KG1 (cell line): ENCODE data around the gene BARX1.

Experiments
- DNase-seq: peaks from one replicate; lab custom pipeline; 2025; lab: John Stamatoyannopoulos, UW

Gene BARX1

DNA sequence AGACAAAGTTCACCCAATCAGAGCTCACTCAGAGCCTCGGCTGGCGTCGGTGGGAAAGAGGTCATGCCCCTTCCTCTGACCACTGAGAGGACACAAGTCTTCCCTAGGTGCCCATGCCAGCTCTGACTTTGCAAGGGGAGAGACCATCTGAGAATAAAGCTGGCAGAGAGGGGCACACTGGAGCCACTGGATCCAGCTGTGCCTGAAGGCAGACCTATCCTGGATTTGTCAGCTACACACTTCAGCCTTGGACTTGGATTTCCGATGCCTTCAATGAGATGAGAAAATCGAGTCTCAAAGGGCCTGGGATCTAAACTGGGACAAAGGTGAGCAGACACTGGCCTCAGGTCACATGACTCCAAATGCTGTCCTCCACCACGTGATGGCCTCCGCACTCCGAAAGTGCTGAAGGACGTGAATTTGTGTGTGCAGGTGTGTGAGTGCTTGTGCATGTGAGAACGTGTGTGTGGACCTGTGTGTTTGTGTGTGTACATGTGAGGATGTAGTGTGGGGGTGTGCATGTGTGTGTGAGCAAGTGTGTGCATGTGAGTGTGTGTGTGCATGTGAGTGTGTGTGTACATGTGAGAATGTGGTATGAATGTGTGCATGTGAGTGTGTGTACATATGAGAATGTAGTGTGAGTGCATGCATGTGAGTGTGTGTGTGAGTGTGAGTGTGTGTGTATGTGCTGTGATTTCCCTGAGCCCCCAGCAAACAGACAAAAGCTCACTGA is 37.9 kb downstream of the BARX1 start:
- no peak for DNase-seq

DNA sequence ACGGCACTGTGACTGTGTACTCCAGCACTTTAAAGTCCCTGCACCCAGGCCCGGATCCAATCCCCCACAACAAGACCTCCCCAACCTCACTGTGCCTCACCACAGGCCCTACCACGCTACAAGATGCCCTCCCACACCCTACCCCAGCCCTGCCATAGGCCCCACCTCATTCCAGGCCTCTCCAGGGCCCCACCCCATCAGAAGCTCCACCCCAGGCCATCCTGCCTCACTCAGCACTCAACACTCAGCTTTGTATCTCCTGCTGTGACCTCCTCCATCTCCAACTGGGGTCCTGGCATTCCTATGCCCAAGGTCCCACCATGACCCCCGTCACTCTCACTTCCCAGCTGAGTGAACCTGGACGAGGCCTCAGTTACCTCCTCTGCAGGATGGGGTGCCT is 38.8 kb downstream of the BARX1 start:
- no peak for DNase-seq

- DNase-seq, result no peak
Measured at GRCh38 chr9:93911801-93912554, 43.2 kb downstream of the BARX1 start.

DNA sequence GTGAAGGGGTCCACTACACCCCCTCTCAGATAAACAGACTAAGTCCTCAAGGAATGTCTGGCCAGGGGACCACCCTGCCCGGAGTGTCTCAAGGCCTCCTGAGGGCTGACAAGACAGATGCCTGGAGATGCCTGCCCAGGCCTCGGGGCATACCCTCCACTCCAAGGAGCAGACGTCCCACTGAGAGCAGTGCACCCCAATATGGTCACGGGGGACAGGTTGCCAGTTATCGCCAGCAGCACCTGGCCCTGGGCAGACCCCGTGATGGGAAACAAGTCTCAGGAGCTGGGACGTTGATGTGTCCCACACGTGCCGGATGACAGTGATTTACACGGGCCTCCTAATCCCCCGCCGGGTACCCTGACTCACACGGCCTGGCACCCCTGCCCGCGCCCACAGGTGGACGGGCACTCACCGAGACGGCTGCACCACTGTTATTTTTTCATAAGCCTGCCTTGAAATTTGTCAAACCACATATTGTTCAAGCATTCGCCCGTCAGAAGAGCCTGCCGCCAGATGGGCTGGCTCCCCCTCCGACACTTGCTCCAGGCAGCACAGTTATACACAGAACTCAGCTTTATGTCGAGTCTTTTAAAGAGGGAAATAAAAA is 43.9 kb downstream of the BARX1 start:
- no peak for DNase-seq

DNA sequence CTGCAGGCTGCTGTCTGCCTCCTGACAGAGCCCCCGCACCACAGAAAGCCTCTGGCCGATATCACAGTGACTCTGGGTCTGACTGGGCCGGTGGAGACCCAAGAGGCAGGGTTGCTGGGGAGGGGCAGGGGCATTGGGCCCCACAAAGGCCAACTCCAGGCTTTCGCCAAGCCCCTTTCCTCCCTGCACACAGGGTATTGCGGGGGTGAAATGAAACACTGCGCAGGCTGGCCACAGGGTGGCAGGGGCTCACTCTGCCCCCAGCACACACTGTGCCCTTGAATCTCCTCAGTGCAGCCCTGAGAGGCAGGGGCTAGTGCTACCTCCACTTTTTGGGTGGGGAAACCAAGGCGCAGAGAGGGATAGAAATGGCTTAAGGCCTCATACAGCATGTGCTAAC is 44.6 kb downstream of the BARX1 start:
- no peak for DNase-seq

DNA sequence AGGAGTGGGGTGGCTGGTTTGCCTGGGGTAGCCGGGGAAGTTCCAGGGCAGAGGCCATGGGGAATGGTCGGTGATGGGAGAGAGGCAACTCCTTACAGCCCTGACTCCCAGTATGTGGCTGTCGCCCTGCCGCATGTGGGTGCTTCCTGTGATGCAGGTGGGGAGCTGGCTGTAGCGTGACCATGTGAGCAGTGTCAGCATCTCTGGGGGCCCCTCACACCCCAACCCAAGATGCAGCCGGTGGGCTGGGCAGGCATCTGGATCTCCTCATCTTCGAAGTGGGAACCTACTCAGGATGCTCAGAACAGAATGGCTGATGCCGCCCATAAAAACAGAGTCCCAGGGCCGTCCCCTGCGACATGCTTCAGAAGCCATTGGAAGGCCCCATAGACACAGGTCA is 45.0 kb downstream of the BARX1 start:
- no peak for DNase-seq

GRCh38 chr9:93909242-93909616 is 45.9 kb downstream of the BARX1 start:
- no peak for DNase-seq

- DNase-seq, result no peak
Measured at GRCh38 chr9:93908591-93909241, 46.4 kb downstream of the BARX1 start.

GRCh38 chr9:93907551-93908199 is 47.5 kb downstream of the BARX1 start:
- DNase-seq, result no peak

DNA sequence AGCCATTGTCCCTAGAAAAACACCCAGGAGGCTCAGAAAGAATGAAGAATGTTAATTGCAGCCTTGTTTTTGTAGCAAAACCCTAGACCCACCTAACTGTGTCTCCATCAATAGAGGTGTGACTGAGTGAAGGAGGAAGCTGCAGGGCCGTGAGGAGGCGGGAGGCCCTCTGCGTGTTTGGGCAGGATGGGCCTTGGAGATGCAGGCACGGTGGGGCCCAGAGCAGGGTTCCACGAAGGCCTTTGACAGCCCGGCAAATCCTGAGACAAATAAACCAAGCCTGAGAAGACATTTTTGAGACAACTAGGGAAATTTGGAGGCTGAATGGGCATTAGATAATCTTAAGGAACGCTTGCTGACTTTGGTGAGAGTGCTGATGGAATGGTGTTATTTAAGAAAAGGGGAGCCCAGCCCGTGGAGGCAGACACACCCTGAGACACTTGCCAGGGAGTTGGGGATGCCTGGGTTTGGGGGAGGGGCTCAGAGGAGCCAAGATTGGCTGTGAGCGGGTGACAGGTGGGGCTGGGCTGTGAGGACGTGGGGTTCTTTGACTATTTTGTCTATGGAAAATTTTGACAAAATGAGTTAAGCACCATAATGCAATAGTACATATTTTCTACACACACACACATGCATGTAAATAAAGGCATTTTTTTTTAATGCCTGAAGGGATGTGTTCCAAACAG is 48.8 kb downstream of the BARX1 start:
- DNase-seq, result no peak

DNA sequence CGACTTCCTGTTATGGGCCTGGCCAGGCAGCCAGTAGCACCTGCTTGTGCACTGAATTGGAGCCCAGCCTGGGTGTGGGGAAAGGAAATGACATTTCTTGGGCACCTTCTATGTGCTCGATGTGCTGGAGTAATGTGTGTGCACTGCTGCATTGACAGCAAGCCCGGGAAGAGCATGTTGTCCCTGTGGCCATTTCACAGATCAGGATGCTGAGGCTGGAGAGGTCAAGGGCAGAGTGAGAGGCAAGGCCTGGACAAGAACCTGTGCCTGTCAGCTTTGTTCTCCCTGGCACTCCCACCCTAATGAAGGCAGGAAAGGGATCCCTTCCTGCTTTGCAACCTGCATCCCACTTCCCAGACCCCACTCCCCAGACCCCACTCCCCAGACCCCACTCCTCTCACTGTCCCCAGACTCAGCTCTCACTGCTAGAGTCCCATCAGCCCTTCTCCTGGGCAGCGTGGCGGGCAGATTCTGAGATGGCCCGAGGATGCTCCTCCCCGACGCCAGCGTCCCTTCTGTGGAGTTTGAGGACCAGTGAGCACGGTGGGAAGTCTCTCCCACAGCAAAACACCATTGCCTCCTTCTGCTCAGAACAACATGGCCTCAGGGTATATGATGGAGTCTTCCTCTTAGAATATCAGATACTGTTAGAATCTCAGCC is 49.6 kb downstream of the BARX1 start:
- DNase-seq, result no peak

GRCh38 chr9:93904649-93905472 is 50.3 kb downstream of the BARX1 start:
- DNase-seq, result no peak

DNA sequence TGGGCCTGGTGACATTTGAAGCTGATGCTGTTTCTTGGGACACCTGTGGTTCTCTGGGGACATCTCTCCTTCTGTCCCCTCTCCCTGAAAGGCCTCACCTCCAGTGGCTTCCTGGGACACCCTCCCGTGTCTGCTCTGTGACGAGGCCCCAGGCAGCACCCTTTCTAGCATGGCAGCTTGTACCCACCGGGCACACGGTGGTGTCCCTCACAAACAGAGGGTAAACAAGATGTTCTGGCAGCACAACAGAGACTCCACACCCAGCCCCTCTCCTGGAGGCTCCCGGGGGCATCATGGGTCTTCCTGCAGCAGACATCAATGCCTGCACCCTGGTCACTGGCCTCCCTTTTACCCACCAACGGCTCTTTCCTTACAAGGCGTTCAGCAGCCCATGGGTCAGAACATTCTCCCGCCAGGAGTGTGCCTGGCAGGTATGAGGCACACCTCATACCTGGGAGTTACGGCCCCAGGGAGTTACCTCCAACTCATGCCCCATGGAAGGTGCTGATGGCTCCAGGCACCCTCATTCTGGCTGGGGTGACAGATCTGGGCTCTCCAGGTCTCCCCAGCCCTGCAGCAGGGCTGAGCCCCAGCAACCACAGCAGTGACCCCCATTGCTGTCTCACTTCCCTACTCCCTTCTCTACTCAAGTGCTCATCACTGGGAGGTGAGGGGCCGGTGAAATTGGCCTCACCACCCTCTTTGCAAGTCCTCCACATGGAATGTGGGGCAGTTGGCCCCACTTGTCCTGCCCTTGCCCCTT is 51.1 kb downstream of the BARX1 start:
- DNase-seq, result no peak

- no peak for DNase-seq
Measured at GRCh38 chr9:93902780-93903655, 52.1 kb downstream of the BARX1 start.

- no peak for DNase-seq
Measured at GRCh38 chr9:93902051-93902779, 52.9 kb downstream of the BARX1 start.
